Measurements from ENCODE around the gene PCLAF.

DNA sequence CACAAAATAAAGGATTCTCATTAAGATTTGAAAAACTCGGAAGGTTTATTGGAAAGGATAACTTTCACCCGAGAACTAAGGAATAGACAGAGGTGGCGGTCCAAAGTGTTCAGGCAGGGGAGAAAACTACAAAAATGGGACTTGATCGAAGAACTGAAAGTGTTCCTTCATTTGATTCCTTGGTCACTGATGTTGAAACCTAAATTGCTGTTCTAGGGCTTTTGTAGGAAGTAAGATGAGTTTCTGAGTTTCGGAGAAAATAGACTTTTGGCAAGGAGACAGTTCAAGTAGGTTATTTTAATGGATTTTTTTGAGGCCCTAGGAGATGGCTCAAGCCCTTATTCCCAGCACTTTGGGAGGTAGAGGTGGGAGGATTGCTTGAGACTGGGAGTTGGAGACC is 7.8 kb upstream of the PCLAF start:
- TF ChIP-seq USF1 (IDR thresholded peaks at IDR 0.05) (no peak), REST (IDR thresholded peaks at IDR 0.05; ENCODE audit: low read depth) (no peak), TEAD4 (IDR thresholded peaks at IDR 0.05) (no peak), MAX (IDR thresholded peaks at IDR 0.05) (no peak), RAD21 (IDR thresholded peaks at IDR 0.05; ENCODE audit: low read depth) (no peak)

Measured in Ishikawa (cell line).